HepG2 (cell line): ENCODE measurements around the gene SECTM1. TPM values are rescaled to one million over a fixed set of nuclear protein-coding genes. Genes with fewer than 3 reads are reported as not detected.

Source experiments
- AKNA ChIP-seq: sonication (generic); formaldehyde crosslinking; IDR thresholded peaks from 2 replicates; pipeline ENCODE4 v1.4.0; 2020; ENCODE audit warnings: missing genetic modification reagents, borderline replicate concordance
- ELF4 ChIP-seq: sonication (generic); formaldehyde crosslinking; IDR thresholded peaks from 2 replicates; pipeline ENCODE4 v1.5.0; 2020; ENCODE audit warnings: missing genetic modification reagents, mild to moderate bottlenecking, moderate library complexity, borderline replicate concordance
- KLF13 ChIP-seq: sonication (generic); formaldehyde crosslinking; IDR thresholded peaks from 2 replicates; pipeline ENCODE4 v1.4.0; 2020; ENCODE audit warnings: mild to moderate bottlenecking, missing genetic modification reagents
- MBD4 ChIP-seq: IDR thresholded peaks from 2 replicates; pipeline ENCODE4 v1.6.1; 2012; ENCODE audit warnings: low read length, inconsistent platforms, borderline replicate concordance
- NKX3-1 ChIP-seq: sonication (generic); formaldehyde crosslinking; IDR thresholded peaks from 2 replicates; pipeline ENCODE4 v1.5.0; 2020; ENCODE audit warnings: missing genetic modification reagents
- SNAPC5 ChIP-seq: sonication (generic); formaldehyde crosslinking; IDR thresholded peaks from 2 replicates; pipeline ENCODE4 v1.8.1; 2023; ENCODE audit warnings: mild to moderate bottlenecking, missing genetic modification reagents, borderline replicate concordance
- ZBTB38 ChIP-seq: sonication (generic); formaldehyde crosslinking; IDR thresholded peaks from 2 replicates; pipeline ENCODE4 v1.5.1; 2020; ENCODE audit warnings: mild to moderate bottlenecking, missing genetic modification reagents
- ZNF230 ChIP-seq: sonication (generic); formaldehyde crosslinking; IDR thresholded peaks from 2 replicates; pipeline ENCODE4 v1.4.0; 2020; ENCODE audit warnings: mild to moderate bottlenecking, missing genetic modification reagents
- polyA plus RNA-seq, 8 experiments: library from polyadenylated mRNA; depleted of rRNA in 3 of 8; stranded (reverse) in 7 of 8; unstranded in 1 of 8; fragments of >200 nt; fragmentation: Illumina TruSeq in 4 of 8; extraction: Trizol in 4 of 8; gene quantifications; 2 replicates each; pipeline versions ENCODE4 v1.2.1 to v1.2.3, GENCODE V29; 2011 to 2016; ENCODE audit warnings: low read depth in 4 of 8, missing spikeins in 1 of 8, mixed read lengths in 1 of 8; ENCODE audit not compliant: insufficient read depth in 1 of 8
- total RNA-seq, 5 experiments: library from RNA; depleted of rRNA; stranded (reverse); fragments of >200 nt; fragmentation: Illumina TruSeq; extraction: Trizol; gene quantifications; 2 replicates each; pipeline ENCODE4 v1.2.3, GENCODE V29; 2016; ENCODE audit warnings: low read depth in 1 of 5
- TF ChIP-seq, protein P1 (sequence below): sonication (generic); formaldehyde crosslinking; IDR thresholded peaks from 2 replicates; pipeline ENCODE4 v1.5.1; 2020; ENCODE audit warnings: missing genetic modification reagents, mild to moderate bottlenecking, borderline replicate concordance
- TF ChIP-seq, protein P2 (sequence below): sonication (generic); formaldehyde crosslinking; IDR thresholded peaks from 2 replicates; pipeline ENCODE4 v1.4.0; 2020; ENCODE audit warnings: missing genetic modification reagents, mild to moderate bottlenecking, borderline replicate concordance
- TF ChIP-seq, protein P3 (sequence below): sonication (generic); formaldehyde crosslinking; IDR thresholded peaks from 2 replicates; pipeline ENCODE4 v1.9.0; 2021; ENCODE audit warnings: missing genetic modification reagents, borderline replicate concordance
- TF ChIP-seq, protein P4 (sequence below): sonication (generic); formaldehyde crosslinking; IDR thresholded peaks from 2 replicates; pipeline ENCODE4 v1.5.0; 2020; ENCODE audit warnings: mild to moderate bottlenecking, missing genetic modification reagents

The SECTM1 gene
- total and polyA plus RNA-seq, 2 of the 13 experiments (the other 11 are each of a cell fraction or from before 2014, with no cell fraction given) = 3.5 to 5.3 TPM

DNA sequence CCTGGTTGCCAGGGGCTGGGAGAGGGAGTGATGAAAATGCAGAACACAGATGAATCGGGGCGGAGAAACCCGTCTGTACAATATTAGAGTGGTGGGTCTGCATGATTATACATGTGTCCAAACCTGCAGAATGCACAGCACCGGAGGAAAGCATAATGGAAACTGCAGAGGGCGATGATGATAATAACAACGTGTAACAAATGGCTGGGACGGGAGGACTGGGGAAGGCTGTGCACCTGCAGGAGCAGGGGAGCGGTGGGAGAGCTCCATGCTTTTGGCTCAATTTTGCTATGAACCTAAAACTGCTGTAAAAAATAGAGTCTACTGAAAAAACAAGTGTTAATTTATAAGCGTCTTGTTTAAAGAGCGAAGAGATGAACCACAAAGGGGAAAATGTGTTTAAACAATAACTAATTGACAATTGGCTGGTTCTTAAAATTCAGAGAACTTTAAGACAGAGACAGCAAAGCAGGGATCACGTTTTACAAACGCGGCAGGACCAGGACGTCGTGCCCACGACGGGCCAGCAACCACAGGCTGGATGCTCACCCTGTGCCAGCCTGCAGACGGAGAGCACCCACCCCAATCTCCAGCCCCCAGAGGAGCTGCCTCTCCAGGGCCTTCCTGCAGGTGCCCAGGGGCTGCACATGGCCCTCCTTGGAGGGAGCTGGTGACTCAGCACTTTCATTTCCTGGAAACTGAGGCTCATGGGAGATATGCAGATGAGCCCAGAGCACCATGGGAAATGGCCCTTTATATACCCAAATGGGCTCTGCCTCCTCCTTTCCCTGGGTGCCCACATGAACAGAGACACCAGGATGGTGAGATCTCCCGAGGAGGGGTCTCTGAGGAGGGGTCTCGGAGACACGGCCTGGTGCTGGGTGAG, 25.1 kb upstream of the SECTM1 start, which contains the start of gene TEX19 (continued):
- no peak for TF ChIP-seq MBD4
- TF ChIP-seq, protein P1, sequence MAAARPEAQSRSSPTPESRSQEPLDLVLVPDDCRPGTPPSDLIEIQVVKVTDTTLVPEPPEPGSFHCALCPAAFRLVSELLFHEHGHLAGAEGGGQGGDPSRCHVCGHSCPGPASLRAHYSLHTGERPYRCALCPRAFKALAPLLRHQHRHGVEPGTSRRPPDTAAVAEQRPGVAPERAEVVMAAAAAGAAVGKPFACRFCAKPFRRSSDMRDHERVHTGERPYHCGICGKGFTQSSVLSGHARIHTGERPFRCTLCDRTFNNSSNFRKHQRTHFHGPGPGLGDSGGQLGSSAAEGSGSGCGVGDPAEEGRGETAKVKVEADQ (CRISPR knock-in tag) = no peak
- TF ChIP-seq SNAPC5 = peak; percentile 93
- TF ChIP-seq, protein P2, sequence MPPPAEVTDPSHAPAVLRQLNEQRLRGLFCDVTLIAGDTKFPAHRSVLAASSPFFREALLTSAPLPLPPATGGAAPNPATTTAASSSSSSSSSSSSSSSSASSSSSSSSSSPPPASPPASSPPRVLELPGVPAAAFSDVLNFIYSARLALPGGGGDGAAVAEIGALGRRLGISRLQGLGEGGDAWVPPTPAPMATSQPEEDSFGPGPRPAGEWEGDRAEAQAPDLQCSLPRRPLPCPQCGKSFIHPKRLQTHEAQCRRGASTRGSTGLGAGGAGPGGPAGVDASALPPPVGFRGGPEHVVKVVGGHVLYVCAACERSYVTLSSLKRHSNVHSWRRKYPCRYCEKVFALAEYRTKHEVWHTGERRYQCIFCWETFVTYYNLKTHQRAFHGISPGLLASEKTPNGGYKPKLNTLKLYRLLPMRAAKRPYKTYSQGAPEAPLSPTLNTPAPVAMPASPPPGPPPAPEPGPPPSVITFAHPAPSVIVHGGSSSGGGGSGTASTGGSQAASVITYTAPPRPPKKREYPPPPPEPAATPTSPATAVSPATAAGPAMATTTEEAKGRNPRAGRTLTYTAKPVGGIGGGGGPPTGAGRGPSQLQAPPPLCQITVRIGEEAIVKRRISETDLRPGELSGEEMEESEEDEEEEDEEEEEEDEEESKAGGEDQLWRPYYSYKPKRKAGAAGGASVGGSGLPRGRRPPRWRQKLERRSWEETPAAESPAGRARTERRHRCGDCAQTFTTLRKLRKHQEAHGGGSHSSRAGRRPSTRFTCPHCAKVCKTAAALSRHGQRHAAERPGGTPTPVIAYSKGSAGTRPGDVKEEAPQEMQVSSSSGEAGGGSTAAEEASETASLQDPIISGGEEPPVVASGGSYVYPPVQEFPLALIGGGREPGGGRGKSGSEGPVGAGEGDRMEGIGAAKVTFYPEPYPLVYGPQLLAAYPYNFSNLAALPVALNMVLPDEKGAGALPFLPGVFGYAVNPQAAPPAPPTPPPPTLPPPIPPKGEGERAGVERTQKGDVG (CRISPR knock-in tag) = 0 out of 2 replicates have a peak, but pooled peaks have one; percentile 22
- TF ChIP-seq AKNA (CRISPR knock-in tag) = no peak
- TF ChIP-seq, protein P3, sequence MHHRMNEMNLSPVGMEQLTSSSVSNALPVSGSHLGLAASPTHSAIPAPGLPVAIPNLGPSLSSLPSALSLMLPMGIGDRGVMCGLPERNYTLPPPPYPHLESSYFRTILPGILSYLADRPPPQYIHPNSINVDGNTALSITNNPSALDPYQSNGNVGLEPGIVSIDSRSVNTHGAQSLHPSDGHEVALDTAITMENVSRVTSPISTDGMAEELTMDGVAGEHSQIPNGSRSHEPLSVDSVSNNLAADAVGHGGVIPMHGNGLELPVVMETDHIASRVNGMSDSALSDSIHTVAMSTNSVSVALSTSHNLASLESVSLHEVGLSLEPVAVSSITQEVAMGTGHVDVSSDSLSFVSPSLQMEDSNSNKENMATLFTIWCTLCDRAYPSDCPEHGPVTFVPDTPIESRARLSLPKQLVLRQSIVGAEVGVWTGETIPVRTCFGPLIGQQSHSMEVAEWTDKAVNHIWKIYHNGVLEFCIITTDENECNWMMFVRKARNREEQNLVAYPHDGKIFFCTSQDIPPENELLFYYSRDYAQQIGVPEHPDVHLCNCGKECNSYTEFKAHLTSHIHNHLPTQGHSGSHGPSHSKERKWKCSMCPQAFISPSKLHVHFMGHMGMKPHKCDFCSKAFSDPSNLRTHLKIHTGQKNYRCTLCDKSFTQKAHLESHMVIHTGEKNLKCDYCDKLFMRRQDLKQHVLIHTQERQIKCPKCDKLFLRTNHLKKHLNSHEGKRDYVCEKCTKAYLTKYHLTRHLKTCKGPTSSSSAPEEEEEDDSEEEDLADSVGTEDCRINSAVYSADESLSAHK (CRISPR knock-in tag) = no peak
- TF ChIP-seq KLF13 (CRISPR knock-in tag) = 0 out of 2 replicates have a peak, but pooled peaks have one; percentile 62
- TF ChIP-seq ELF4 (CRISPR knock-in tag) = 0 out of 2 replicates have a peak, but pooled peaks have one; percentile 37
- peak; percentile 37; the same call in 1 of the 2 replicates for TF ChIP-seq ZBTB38 (CRISPR knock-in tag)
- TF ChIP-seq, protein P4, sequence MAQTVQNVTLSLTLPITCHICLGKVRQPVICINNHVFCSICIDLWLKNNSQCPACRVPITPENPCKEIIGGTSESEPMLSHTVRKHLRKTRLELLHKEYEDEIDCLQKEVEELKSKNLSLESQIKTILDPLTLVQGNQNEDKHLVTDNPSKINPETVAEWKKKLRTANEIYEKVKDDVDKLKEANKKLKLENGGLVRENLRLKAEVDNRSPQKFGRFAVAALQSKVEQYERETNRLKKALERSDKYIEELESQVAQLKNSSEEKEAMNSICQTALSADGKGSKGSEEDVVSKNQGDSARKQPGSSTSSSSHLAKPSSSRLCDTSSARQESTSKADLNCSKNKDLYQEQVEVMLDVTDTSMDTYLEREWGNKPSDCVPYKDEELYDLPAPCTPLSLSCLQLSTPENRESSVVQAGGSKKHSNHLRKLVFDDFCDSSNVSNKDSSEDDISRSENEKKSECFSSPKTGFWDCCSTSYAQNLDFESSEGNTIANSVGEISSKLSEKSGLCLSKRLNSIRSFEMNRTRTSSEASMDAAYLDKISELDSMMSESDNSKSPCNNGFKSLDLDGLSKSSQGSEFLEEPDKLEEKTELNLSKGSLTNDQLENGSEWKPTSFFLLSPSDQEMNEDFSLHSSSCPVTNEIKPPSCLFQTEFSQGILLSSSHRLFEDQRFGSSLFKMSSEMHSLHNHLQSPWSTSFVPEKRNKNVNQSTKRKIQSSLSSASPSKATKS (CRISPR knock-in tag) = no peak
- TF ChIP-seq ZNF230 (CRISPR knock-in tag) = 0 out of 2 replicates have a peak, but pooled peaks have one; percentile 47
- TF ChIP-seq NKX3-1 (CRISPR knock-in tag) = 0 out of 2 replicates have a peak, but pooled peaks have one; percentile 38
